GM23338 (cell line): ENCODE data around the gene GCH1. TPM values are rescaled to one million over a fixed set of nuclear protein-coding genes. Genes with fewer than 3 reads are reported as not detected.
"Not testable (repeated sequence)": the region's sequence is repeated elsewhere in the genome, so short reads cannot be mapped to it uniquely, and the experiment has no call there.

Experiments used
- ATAC-seq: fragments of 200-7000 bp; cut with Tn5 transposase; 3 replicates; pipeline ENCODE4 v1.9.1; 2020
- DNase-seq: peaks from one replicate; pipeline ENCODE4 v3.0.0-alpha.2; 2015; ENCODE audit warnings: low spot score
- H2AFZ ChIP-seq: fragments of 200-600 bp; sonication (generic); 2 replicates; pipeline ENCODE4 v1.8.0; 2016; ENCODE audit warnings: antibody characterized with exemption, mild to moderate bottlenecking, moderate library complexity
- H3F3A ChIP-seq: fragments of 200-600 bp; sonication (generic); replicated peaks from 2 replicates; pipeline ENCODE4 v1.8.0; 2017; ENCODE audit warnings: antibody characterized with exemption, mixed run types, low read depth
- H3K27ac ChIP-seq: fragments of 200-600 bp; sonication (generic); 2 replicates; pipeline ENCODE4 v1.6.1; 2016; ENCODE audit warnings: low read depth
- H3K27me3 ChIP-seq: fragments of 200-600 bp; sonication (generic); 2 replicates; pipeline ENCODE4 v1.8.0; 2016; ENCODE audit warnings: mild to moderate bottlenecking, mixed run types, moderate library complexity; ENCODE audit not compliant: insufficient read depth
- H3K36me3 ChIP-seq: fragments of 200-600 bp; sonication (generic); 2 replicates; pipeline ENCODE4 v1.8.0; 2016; ENCODE audit warnings: mild to moderate bottlenecking; ENCODE audit not compliant: insufficient read depth
- H3K4me1 ChIP-seq: fragments of 200-600 bp; sonication (generic); 2 replicates; pipeline ENCODE4 v1.8.0; 2016; ENCODE audit warnings: mild to moderate bottlenecking, moderate library complexity; ENCODE audit not compliant: insufficient read depth
- H3K4me2 ChIP-seq: fragments of 200-600 bp; sonication (generic); 2 replicates; pipeline ENCODE4 v1.7.1; 2017; ENCODE audit warnings: mixed run types
- H3K4me3 ChIP-seq: fragments of 200-600 bp; sonication (generic); 2 replicates; pipeline ENCODE4 v1.6.1; 2016; ENCODE audit warnings: mixed run types
- H3K79me2 ChIP-seq: fragments of 200-600 bp; sonication (generic); replicated peaks from 2 replicates; pipeline ENCODE4 v1.8.0; 2017; ENCODE audit warnings: mild to moderate bottlenecking; ENCODE audit not compliant: insufficient read depth
- H3K9me2 ChIP-seq: fragments of 200-600 bp; sonication (generic); 2 replicates; pipeline ENCODE4 v1.8.0; 2017; ENCODE audit not compliant: insufficient read depth
- H4K20me1 ChIP-seq: fragments of 200-600 bp; sonication (generic); replicated peaks from 2 replicates; pipeline ENCODE4 v1.8.0; 2017; ENCODE audit warnings: mild to moderate bottlenecking; ENCODE audit not compliant: insufficient read depth
- H3K27ac Mint-ChIP-seq: 2 replicates; pipeline ENCODE4 v1.8.0; 2020; ENCODE audit warnings: inconsistent platforms, mild to moderate bottlenecking, moderate library complexity, mixed read lengths
- H3K27me3 Mint-ChIP-seq: 3 replicates; pipeline ENCODE4 v1.8.0; 2022; ENCODE audit warnings: low read depth, mild to moderate bottlenecking, moderate library complexity, mixed read lengths, inconsistent platforms; ENCODE audit not compliant: insufficient read depth, poor library complexity
- H3K36me3 Mint-ChIP-seq: 3 replicates; pipeline ENCODE4 v1.8.0; 2021; ENCODE audit warnings: low read depth, mild to moderate bottlenecking, inconsistent platforms, moderate library complexity, mixed read lengths
- H3K4me1 Mint-ChIP-seq: 3 replicates; pipeline ENCODE4 v1.8.0; 2020; ENCODE audit warnings: mild to moderate bottlenecking, inconsistent platforms, mixed read lengths
- H3K4me3 Mint-ChIP-seq: 3 replicates; pipeline ENCODE4 v1.8.0; 2021; ENCODE audit warnings: moderate library complexity, mild to moderate bottlenecking, inconsistent platforms, mixed read lengths
- H3K9me3 Mint-ChIP-seq: 3 replicates; pipeline ENCODE4 v1.8.0; 2020; ENCODE audit warnings: moderate library complexity, mild to moderate bottlenecking, inconsistent platforms, mixed read lengths
- CREB1 ChIP-seq: fragments of 250-450 bp; sonication (Bioruptor Pico); IDR thresholded peaks from 2 replicates; pipeline ENCODE4 v1.5.0; 2020; ENCODE audit warnings: low read depth, mild to moderate bottlenecking, moderate library complexity
- EZH2 ChIP-seq: fragments of 200-600 bp; sonication (generic); IDR thresholded peaks from one replicate; pipeline ENCODE4 v1.8.0; 2017; ENCODE audit warnings: antibody characterized with exemption, mild to moderate bottlenecking, low read depth; ENCODE audit not compliant: unreplicated experiment
- EZH2phosphoT487 ChIP-seq: fragments of 200-600 bp; sonication (generic); IDR thresholded peaks from one replicate; pipeline ENCODE4 v1.8.1; 2018; ENCODE audit warnings: antibody characterized with exemption; ENCODE audit not compliant: unreplicated experiment
- JUNB ChIP-seq: IDR thresholded peaks from one replicate; pipeline ENCODE4 v1.6.1; 2016; ENCODE audit warnings: antibody characterized with exemption; ENCODE audit not compliant: unreplicated experiment
- POLR2AphosphoS5 ChIP-seq: IDR thresholded peaks from 2 replicates; pipeline ENCODE4 v1.6.1; 2016; ENCODE audit warnings: antibody characterized with exemption, low read depth
- REST ChIP-seq: IDR thresholded peaks from one replicate; pipeline ENCODE4 v1.6.1; 2018; ENCODE audit warnings: antibody characterized with exemption; ENCODE audit not compliant: unreplicated experiment
- ZNF114 ChIP-seq: fragments of 250-450 bp; sonication (Bioruptor Pico); IDR thresholded peaks from 2 replicates; pipeline ENCODE4 v1.5.0; 2020; ENCODE audit warnings: mild to moderate bottlenecking, moderate library complexity
- ZNF331 ChIP-seq: fragments of 250-450 bp; sonication (Bioruptor Pico); IDR thresholded peaks from 2 replicates; pipeline ENCODE4 v1.5.0; 2020; ENCODE audit warnings: low read depth, mild to moderate bottlenecking, moderate library complexity
- polyA plus RNA-seq: library from polyadenylated mRNA; unstranded; fragments of >200 nt; fragmentation: Nextera tagmentation; extraction: Ambion mirVana; gene quantifications from 2 replicates; pipeline ENCODE4 v1.2.1, GENCODE V29; 2016
- total RNA-seq: library from RNA; depleted of rRNA; stranded (reverse); fragments of >200 nt; shearing (Covaris generic); gene quantifications from 2 replicates; pipeline ENCODE4 v1.2.3, GENCODE V29; 2014
- TF ChIP-seq, protein P1 (sequence below): fragments of 250-450 bp; sonication (Bioruptor Pico); IDR thresholded peaks from 2 replicates; pipeline ENCODE4 v1.5.0; 2020; ENCODE audit warnings: mild to moderate bottlenecking, moderate library complexity

Gene GCH1
- total and polyA plus RNA-seq, 2 experiments from 2014 or later = 8.7 to 15.0 TPM

- TF ChIP-seq, protein P1, sequence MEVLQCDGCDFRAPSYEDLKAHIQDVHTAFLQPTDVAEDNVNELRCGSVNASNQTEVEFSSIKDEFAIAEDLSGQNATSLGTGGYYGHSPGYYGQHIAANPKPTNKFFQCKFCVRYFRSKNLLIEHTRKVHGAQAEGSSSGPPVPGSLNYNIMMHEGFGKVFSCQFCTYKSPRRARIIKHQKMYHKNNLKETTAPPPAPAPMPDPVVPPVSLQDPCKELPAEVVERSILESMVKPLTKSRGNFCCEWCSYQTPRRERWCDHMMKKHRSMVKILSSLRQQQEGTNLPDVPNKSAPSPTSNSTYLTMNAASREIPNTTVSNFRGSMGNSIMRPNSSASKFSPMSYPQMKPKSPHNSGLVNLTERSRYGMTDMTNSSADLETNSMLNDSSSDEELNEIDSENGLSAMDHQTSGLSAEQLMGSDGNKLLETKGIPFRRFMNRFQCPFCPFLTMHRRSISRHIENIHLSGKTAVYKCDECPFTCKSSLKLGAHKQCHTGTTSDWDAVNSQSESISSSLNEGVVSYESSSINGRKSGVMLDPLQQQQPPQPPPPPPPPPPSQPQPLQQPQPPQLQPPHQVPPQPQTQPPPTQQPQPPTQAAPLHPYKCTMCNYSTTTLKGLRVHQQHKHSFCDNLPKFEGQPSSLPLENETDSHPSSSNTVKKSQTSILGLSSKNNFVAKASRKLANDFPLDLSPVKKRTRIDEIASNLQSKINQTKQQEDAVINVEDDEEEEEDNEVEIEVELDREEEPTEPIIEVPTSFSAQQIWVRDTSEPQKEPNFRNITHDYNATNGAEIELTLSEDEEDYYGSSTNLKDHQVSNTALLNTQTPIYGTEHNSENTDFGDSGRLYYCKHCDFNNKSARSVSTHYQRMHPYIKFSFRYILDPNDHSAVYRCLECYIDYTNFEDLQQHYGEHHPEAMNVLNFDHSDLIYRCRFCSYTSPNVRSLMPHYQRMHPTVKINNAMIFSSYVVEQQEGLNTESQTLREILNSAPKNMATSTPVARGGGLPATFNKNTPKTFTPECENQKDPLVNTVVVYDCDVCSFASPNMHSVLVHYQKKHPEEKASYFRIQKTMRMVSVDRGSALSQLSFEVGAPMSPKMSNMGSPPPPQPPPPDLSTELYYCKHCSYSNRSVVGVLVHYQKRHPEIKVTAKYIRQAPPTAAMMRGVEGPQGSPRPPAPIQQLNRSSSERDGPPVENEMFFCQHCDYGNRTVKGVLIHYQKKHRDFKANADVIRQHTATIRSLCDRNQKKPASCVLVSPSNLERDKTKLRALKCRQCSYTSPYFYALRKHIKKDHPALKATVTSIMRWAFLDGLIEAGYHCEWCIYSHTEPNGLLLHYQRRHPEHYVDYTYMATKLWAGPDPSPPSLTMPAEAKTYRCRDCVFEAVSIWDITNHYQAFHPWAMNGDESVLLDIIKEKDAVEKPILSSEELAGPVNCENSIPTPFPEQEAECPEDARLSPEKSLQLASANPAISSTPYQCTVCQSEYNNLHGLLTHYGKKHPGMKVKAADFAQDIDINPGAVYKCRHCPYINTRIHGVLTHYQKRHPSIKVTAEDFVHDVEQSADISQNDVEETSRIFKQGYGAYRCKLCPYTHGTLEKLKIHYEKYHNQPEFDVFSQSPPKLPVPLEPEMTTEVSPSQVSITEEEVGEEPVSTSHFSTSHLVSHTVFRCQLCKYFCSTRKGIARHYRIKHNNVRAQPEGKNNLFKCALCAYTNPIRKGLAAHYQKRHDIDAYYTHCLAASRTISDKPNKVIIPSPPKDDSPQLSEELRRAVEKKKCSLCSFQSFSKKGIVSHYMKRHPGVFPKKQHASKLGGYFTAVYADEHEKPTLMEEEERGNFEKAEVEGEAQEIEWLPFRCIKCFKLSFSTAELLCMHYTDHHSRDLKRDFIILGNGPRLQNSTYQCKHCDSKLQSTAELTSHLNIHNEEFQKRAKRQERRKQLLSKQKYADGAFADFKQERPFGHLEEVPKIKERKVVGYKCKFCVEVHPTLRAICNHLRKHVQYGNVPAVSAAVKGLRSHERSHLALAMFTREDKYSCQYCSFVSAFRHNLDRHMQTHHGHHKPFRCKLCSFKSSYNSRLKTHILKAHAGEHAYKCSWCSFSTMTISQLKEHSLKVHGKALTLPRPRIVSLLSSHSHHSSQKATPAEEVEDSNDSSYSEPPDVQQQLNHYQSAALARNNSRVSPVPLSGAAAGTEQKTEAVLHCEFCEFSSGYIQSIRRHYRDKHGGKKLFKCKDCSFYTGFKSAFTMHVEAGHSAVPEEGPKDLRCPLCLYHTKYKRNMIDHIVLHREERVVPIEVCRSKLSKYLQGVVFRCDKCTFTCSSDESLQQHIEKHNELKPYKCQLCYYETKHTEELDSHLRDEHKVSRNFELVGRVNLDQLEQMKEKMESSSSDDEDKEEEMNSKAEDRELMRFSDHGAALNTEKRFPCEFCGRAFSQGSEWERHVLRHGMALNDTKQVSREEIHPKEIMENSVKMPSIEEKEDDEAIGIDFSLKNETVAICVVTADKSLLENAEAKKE (CRISPR knock-in tag) = no peak
- TF ChIP-seq REST (no peak), POLR2AphosphoS5 (no peak), ZNF331 (CRISPR knock-in tag) (no peak), EZH2 (no peak), ZNF114 (CRISPR knock-in tag) (no peak), JUNB (no peak), EZH2phosphoT487 (no peak), CREB1 (no peak)
These were observed 7.4 kb upstream of the GCH1 start (continued) for GRCh38 chr14:54909817-54910558.

DNA sequence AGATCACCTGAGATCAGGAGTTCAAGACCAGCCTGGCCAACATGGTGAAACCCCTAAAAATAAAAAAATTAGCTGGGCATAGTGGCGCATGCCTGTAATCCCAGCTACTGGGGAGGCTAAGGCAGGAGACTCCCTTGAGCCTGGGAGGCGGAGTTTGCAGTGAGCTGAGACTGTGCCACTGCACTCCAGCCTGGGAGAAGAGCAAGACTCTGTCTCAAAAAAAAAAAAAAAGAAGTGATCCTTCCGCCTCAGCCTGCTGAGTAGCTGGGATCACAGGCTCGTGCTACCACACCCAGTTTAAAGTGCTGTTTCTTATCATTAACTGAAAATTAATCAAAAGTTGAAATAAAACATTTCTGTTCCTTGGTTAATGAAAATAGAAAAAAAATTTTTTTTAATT lies 6.3 kb upstream of the GCH1 start:
- not testable (repeated sequence) for H3F3A ChIP-seq, DNase-seq, H3K9me3 Mint-ChIP-seq, H3K4me3 ChIP-seq, ATAC-seq, H3K36me3 Mint-ChIP-seq, H3K4me2 ChIP-seq, H3K27me3 ChIP-seq, H3K4me1 Mint-ChIP-seq, H3K27me3 Mint-ChIP-seq, H3K27ac Mint-ChIP-seq, H3K27ac ChIP-seq, H3K79me2 ChIP-seq, H3K9me2 ChIP-seq, H3K4me1 ChIP-seq, H3K4me3 Mint-ChIP-seq, H4K20me1 ChIP-seq, H3K36me3 ChIP-seq, H2AFZ ChIP-seq
